ENCODE data around the gene EIF2B2.

GRCh38 chr14:74977901-74978385 lies 24.8 kb upstream of the EIF2B2 start:
- TF ChIP-seq POLR2A (IDR thresholded peaks at IDR 0.05) (no peak), CTCF (IDR thresholded peaks at IDR 0.05) (no peak)

Data from adrenal gland (tissue), 5 donors.